ENCODE data around the gene TMEM120B.

The TMEM120B gene

DNA sequence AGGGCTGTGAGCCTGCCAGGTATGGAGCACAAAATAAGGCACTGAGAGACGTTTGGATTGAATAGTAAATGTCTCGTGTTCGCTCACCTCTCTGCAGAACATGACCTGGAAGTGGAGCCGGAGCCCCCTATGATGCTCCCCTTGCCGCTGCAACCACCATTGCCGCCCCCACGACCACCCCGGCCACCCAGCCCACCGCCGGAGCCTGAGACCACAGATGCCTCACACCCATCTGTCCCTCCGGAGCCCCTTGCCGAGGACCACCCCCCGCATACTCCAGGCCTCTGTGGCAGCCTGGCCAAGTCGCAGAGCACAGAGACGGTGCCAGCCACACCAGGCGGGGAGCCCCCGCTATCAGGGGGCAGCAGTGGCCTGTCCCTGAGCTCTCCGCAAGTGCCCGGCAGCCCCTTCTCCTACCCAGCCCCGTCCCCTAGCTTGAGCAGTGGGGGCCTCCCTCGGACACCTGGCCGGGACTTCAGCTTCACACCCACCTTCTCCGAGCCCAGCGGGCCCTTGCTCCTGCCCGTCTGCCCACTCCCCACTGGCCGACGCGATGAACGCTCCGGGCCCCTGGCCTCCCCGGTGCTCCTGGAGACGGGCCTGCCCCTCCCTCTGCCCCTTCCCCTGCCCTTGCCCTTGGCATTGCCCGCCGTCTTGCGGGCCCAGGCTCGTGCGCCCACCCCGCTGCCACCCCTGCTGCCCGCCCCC is 110.0 kb downstream of the TMEM120B start:
- H3K4me3 ChIP-seq (replicated peaks; ENCODE audit: low read depth, low read length), result no peak overlapping the region
- DNase-seq (ENCODE audit: low read depth), result no peak
- TF ChIP-seq, protein P1, sequence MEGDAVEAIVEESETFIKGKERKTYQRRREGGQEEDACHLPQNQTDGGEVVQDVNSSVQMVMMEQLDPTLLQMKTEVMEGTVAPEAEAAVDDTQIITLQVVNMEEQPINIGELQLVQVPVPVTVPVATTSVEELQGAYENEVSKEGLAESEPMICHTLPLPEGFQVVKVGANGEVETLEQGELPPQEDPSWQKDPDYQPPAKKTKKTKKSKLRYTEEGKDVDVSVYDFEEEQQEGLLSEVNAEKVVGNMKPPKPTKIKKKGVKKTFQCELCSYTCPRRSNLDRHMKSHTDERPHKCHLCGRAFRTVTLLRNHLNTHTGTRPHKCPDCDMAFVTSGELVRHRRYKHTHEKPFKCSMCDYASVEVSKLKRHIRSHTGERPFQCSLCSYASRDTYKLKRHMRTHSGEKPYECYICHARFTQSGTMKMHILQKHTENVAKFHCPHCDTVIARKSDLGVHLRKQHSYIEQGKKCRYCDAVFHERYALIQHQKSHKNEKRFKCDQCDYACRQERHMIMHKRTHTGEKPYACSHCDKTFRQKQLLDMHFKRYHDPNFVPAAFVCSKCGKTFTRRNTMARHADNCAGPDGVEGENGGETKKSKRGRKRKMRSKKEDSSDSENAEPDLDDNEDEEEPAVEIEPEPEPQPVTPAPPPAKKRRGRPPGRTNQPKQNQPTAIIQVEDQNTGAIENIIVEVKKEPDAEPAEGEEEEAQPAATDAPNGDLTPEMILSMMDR (IDR thresholded peaks at IDR 0.05; ENCODE audit: low read length, missing control alignments), result no peak

DNA sequence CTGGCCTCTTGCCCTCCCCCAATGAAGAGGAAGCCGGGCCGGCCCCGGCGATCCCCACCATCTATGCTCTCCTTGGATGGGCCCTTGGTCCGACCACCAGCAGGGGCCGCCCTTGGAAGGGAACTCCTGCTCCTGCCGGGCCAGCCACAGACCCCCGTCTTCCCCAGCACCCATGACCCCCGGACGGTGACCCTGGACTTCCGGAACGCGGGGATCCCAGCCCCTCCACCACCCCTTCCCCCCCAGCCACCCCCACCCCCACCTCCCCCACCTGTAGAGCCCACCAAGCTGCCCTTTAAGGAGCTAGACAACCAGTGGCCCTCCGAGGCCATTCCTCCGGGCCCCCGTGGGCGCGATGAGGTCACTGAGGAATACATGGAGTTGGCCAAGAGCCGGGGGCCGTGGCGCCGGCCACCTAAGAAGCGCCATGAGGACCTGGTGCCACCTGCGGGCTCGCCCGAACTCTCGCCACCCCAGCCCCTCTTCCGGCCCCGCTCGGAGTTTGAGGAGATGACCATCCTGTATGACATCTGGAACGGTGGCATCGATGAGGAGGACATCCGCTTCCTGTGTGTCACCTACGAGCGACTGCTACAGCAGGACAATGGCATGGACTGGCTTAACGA is 110.7 kb downstream of the TMEM120B start:
- no peak for DNase-seq (ENCODE audit: low read depth)
- no peak overlapping the region for H3K4me3 ChIP-seq (replicated peaks; ENCODE audit: low read depth, low read length)
- TF ChIP-seq, protein P1 (IDR thresholded peaks at IDR 0.05; ENCODE audit: low read length, missing control alignments), result no peak

DNA sequence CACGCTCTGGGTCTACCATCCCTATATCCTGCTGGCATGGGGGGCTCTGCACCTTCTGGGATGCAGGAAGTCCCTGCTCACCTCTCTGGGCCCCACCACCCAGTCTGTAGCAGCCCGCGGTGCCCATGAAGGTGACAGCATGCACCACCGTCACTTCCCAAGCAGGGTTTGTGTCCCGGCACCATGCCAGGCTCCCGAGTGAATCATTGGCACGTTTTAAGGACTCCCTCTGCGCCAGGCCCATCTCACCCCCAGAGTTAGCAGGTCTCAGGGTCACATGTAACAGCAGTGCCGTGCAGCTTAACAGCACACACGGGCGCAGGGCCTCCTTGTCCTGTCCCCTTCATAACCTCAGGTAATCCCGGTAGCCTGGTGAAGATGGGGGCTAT is 111.2 kb downstream of the TMEM120B start:
- no peak for DNase-seq (ENCODE audit: low read depth)
- TF ChIP-seq, protein P1 (IDR thresholded peaks at IDR 0.05; ENCODE audit: low read length, missing control alignments), result no peak
- no peak overlapping the region for H3K4me3 ChIP-seq (replicated peaks; ENCODE audit: low read depth, low read length)

DNA sequence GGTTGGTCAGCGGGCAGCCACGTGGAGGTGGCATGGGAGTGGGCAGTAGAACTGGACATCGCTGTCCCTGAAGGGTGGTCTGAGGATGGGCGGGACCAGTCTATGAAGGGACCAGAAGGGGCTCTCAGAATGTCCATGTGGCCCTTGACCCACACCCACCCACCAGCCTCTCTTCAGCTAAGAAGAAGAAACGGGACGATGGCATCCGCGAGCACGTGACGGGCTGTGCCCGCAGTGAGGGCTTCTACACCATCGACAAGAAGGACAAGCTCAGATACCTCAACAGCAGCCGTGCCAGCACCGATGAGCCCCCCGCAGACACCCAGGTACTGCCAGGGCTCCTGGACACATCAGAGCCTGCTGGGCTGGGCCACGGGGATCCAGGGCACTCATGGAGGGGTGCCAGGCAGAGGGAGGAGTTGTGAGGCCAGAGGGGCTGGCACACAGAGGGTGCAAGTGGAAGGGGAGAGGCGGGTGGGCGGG is 112.5 kb downstream of the TMEM120B start:
- DNase-seq (ENCODE audit: low read depth), result no peak
- H3K4me3 ChIP-seq (replicated peaks; ENCODE audit: low read depth, low read length), result no peak overlapping the region
- TF ChIP-seq, protein P1 (IDR thresholded peaks at IDR 0.05; ENCODE audit: low read length, missing control alignments), result no peak

DNA sequence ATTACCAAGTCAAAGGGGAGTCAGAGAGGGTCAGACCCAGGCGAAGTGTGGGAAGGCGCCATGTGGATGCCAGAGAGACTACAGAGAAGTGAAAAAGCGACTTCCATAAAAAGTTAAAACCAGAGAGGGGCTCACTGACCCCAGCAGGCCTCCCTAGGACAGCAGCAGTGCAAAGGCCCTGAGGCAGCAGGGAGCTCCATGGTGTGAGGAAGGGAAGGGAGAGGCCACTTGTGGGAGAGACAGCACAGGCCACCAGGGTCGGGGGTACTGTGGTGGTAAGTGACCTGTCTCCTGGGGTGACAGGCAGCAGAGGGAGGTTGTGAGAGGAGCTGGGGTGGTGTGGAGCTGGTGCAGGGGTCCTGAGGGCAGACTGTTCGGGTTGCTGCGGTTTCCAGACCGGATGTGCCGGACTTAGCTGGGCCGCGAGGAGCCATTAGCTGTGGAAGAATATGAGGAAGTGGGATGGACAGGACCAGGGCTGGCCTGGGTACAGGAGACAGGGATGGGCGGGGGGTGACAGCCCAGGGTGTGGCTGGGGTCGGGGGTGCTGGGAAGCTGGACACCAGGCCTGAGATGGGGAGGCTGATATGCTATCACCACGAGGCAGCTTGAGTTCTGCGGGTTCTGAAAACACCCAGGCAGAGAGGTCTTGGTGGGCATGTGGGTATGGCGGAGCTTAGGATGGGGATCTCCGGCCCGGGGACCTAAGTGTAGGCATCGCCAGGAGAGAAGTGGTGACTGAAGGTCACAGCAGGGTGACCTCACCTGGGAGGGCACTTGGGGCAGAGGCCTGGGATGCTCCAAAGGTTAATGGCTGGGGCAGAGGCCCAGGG is 114.0 kb downstream of the TMEM120B start:
- TF ChIP-seq, protein P1 (IDR thresholded peaks at IDR 0.05; ENCODE audit: low read length, missing control alignments), result no peak
- DNase-seq (ENCODE audit: low read depth), result no peak
- no peak overlapping the region for H3K4me3 ChIP-seq (replicated peaks; ENCODE audit: low read depth, low read length)

DNA sequence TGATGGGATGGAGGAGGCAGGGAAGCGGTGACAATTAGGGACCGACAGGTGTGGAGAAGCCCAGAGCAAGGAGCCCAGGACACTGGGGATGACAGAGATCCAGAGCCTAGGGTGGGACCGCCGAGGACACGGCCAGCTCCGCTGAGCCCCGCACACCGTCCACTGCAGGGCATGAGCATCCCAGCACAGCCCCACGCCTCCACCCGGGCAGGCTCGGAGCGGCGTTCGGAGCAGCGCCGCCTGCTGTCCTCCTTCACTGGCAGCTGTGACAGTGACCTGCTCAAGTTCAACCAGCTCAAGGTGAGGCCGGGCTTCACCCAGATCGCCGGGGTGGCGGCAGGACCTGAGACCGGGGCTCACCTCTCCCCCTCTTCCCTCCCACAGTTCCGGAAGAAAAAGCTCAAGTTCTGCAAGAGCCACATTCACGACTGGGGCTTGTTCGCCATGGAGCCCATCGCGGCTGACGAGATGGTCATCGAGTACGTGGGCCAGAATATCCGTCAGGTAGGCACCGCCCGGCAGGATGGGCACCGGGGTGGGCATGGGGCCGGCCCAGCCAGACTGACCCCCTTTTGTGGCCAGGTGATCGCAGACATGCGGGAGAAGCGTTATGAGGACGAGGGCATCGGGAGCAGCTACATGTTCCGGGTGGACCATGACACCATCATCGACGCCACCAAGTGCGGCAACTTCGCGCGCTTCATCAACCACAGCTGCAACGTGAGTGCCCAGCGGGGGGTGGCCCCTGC is 115.0 kb downstream of the TMEM120B start:
- DNase-seq (ENCODE audit: low read depth), result no peak
- TF ChIP-seq, protein P1 (IDR thresholded peaks at IDR 0.05; ENCODE audit: low read length, missing control alignments), result no peak
- H3K4me3 ChIP-seq (replicated peaks; ENCODE audit: low read depth, low read length), result no peak overlapping the region

Measured in fibroblast of pulmonary artery (primary cell).